DOHH2 (cell line): ENCODE results near the gene TGFB2.

Source experiments
- EZH2phosphoT487 ChIP-seq: fragments of 200-600 bp; sonication (generic); IDR thresholded peaks from 2 replicates; pipeline ENCODE4 v1.6.1; 2017; ENCODE audit warnings: borderline replicate concordance, mild to moderate bottlenecking, antibody characterized with exemption, low read length, moderate library complexity, mixed read lengths
- TF ChIP-seq, protein P1 (sequence below): fragments of 200-600 bp; sonication (generic); IDR thresholded peaks from one replicate; pipeline ENCODE4 v1.5.1; 2014; ENCODE audit warnings: antibody characterized with exemption, mild to moderate bottlenecking, low read depth, low read length; ENCODE audit not compliant: poor library complexity, severe bottlenecking

DNA sequence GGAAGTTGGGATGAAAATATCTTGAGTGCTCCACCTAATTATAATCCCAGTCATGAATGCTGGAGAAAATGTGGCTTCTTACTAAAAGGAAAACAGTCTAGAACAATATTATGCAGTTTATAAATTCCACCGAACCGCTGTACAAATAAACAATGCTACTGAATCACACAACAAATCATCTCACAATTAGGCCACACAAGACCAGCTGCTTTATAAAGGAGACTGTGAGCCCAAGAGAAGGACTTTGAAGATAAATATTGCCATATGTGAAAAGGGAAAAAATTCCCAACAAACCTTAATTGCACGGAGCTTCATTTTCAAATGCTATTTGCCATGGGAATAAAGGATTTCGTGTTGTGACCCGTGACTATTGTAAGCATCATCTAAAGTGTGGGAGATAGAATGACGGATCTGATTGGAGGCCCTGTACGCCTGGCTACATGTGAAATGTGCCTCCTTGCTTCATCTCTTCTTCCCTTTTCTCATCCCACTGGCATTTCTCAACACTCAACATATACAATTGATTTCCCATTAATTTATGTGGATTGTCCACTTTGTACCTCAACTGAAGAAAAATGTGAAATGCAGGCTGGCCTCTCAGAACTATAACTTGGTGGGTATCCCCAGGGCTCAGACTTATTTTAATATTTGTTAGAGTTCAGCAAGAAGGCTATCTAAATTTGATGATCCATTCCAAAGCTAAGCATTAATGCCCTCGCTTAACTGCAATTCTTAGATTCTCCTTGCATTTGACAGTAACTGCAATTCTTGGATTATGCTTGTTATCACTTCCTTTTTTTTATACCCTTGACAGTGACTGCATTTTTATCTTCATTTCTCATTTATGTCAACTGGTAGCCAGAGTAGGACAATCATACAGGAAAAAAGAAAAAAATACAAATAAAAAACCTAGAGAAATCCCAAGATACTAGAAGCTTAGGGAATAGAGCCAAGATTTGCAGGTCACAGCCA, 122.3 kb downstream of the TGFB2 start:
- TF ChIP-seq, protein P1, sequence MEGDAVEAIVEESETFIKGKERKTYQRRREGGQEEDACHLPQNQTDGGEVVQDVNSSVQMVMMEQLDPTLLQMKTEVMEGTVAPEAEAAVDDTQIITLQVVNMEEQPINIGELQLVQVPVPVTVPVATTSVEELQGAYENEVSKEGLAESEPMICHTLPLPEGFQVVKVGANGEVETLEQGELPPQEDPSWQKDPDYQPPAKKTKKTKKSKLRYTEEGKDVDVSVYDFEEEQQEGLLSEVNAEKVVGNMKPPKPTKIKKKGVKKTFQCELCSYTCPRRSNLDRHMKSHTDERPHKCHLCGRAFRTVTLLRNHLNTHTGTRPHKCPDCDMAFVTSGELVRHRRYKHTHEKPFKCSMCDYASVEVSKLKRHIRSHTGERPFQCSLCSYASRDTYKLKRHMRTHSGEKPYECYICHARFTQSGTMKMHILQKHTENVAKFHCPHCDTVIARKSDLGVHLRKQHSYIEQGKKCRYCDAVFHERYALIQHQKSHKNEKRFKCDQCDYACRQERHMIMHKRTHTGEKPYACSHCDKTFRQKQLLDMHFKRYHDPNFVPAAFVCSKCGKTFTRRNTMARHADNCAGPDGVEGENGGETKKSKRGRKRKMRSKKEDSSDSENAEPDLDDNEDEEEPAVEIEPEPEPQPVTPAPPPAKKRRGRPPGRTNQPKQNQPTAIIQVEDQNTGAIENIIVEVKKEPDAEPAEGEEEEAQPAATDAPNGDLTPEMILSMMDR = no peak
- no peak for TF ChIP-seq EZH2phosphoT487
